ENCODE results near the gene PPP2R2C.

The PPP2R2C gene

GRCh38 chr4:6373541-6374410 is 98.6 kb downstream of the PPP2R2C start:
- Histone ChIP-seq H3K36me3 (ENCODE audit: control insufficient read depth in 1 of 2, insufficient read depth in 2 of 2, low read length in 2 of 2) (no peaks in the 10 kb centered on the region), H3K27me3 (ENCODE audit: control insufficient read depth in 1 of 2, insufficient read depth in 2 of 2, low read length in 2 of 2) (no peaks in the 10 kb centered on the region), H3K27ac (ENCODE audit: low read depth, low read length) (no peak overlapping the region), H3K9ac (ENCODE audit: low read depth in 1 of 2, low read length in 2 of 2) (no peak overlapping the region), H3K9me3 (ENCODE audit: control insufficient read depth in 1 of 2, low read length in 2 of 2) (no peaks in the 10 kb centered on the region), H3K4me1 (ENCODE audit: control insufficient read depth in 1 of 2, insufficient read depth in 2 of 2, low read length in 2 of 2) (no peaks in the 10 kb centered on the region), H3K4me3 (ENCODE audit: low read depth in 1 of 2, low read length in 2 of 2) (no peak overlapping the region)

- Histone ChIP-seq H3K4me3 (ENCODE audit: low read depth in 1 of 2, low read length in 2 of 2) (no peak overlapping the region), H3K36me3 (ENCODE audit: control insufficient read depth in 1 of 2, insufficient read depth in 2 of 2, low read length in 2 of 2) (no peaks in the 10 kb centered on the region), H3K9ac (ENCODE audit: low read depth in 1 of 2, low read length in 2 of 2) (no peak overlapping the region), H3K9me3 (ENCODE audit: control insufficient read depth in 1 of 2, low read length in 2 of 2) (no peaks in the 10 kb centered on the region), H3K27ac (ENCODE audit: low read depth, low read length) (no peak overlapping the region), H3K27me3 (ENCODE audit: control insufficient read depth in 1 of 2, insufficient read depth in 2 of 2, low read length in 2 of 2) (no peaks in the 10 kb centered on the region), H3K4me1 (ENCODE audit: control insufficient read depth in 1 of 2, insufficient read depth in 2 of 2, low read length in 2 of 2) (no peaks in the 10 kb centered on the region)
Observed at GRCh38 chr4:6372649-6373525, 99.5 kb downstream of the PPP2R2C start.

- H3K4me3 ChIP-seq (ENCODE audit: low read depth in 1 of 2, low read length in 2 of 2) = no peak overlapping the region
- H3K9ac ChIP-seq (ENCODE audit: low read depth in 1 of 2, low read length in 2 of 2) = no peak overlapping the region
- no peak overlapping the region for H3K27ac ChIP-seq (ENCODE audit: low read depth, low read length)
- H3K36me3 ChIP-seq (ENCODE audit: control insufficient read depth in 1 of 2, insufficient read depth in 2 of 2, low read length in 2 of 2) = no peaks in the 10 kb centered on the region
- H3K9me3 ChIP-seq (ENCODE audit: control insufficient read depth in 1 of 2, low read length in 2 of 2) = no peaks in the 10 kb centered on the region
- peaks cover 0 to 8% of the 10 kb centered on the region in 2 donors for H3K27me3 ChIP-seq (ENCODE audit: control insufficient read depth in 1 of 2, insufficient read depth in 2 of 2, low read length in 2 of 2)
- H3K4me1 ChIP-seq (ENCODE audit: control insufficient read depth in 1 of 2, insufficient read depth in 2 of 2, low read length in 2 of 2) = no peaks in the 10 kb centered on the region
Observed at GRCh38 chr4:6371812-6372211, 100.6 kb downstream of the PPP2R2C start.

- Histone ChIP-seq H3K4me3 (ENCODE audit: low read depth in 1 of 2, low read length in 2 of 2) (no peak overlapping the region), H3K9ac (ENCODE audit: low read depth in 1 of 2, low read length in 2 of 2) (no peak overlapping the region), H3K4me1 (ENCODE audit: control insufficient read depth in 1 of 2, insufficient read depth in 2 of 2, low read length in 2 of 2) (no peaks in the 10 kb centered on the region), H3K9me3 (ENCODE audit: control insufficient read depth in 1 of 2, low read length in 2 of 2) (no peaks in the 10 kb centered on the region), H3K27me3 (ENCODE audit: control insufficient read depth in 1 of 2, insufficient read depth in 2 of 2, low read length in 2 of 2) (peaks cover 0 to 8% of the 10 kb centered on the region in 2 donors), H3K27ac (ENCODE audit: low read depth, low read length) (no peak overlapping the region), H3K36me3 (ENCODE audit: control insufficient read depth in 1 of 2, insufficient read depth in 2 of 2, low read length in 2 of 2) (no peaks in the 10 kb centered on the region)
Observed at GRCh38 chr4:6371271-6371670, 101.1 kb downstream of the PPP2R2C start.

GRCh38 chr4:6369924-6370645 is 102.3 kb downstream of the PPP2R2C start:
- Histone ChIP-seq H3K27me3 (ENCODE audit: control insufficient read depth in 1 of 2, insufficient read depth in 2 of 2, low read length in 2 of 2) (peaks cover 0 to 8% of the 10 kb centered on the region in 2 donors), H3K27ac (ENCODE audit: low read depth, low read length) (no peak overlapping the region), H3K4me1 (ENCODE audit: control insufficient read depth in 1 of 2, insufficient read depth in 2 of 2, low read length in 2 of 2) (no peaks in the 10 kb centered on the region), H3K36me3 (ENCODE audit: control insufficient read depth in 1 of 2, insufficient read depth in 2 of 2, low read length in 2 of 2) (no peaks in the 10 kb centered on the region), H3K9ac (ENCODE audit: low read depth in 1 of 2, low read length in 2 of 2) (no peak overlapping the region), H3K9me3 (ENCODE audit: control insufficient read depth in 1 of 2, low read length in 2 of 2) (no peaks in the 10 kb centered on the region), H3K4me3 (ENCODE audit: low read depth in 1 of 2, low read length in 2 of 2) (no peak overlapping the region)

- Histone ChIP-seq H3K36me3 (ENCODE audit: control insufficient read depth in 1 of 2, insufficient read depth in 2 of 2, low read length in 2 of 2) (no peaks in the 10 kb centered on the region), H3K27ac (ENCODE audit: low read depth, low read length) (no peak overlapping the region), H3K4me3 (ENCODE audit: low read depth in 1 of 2, low read length in 2 of 2) (no peak overlapping the region), H3K27me3 (ENCODE audit: control insufficient read depth in 1 of 2, insufficient read depth in 2 of 2, low read length in 2 of 2) (peaks cover 0 to 8% of the 10 kb centered on the region in 2 donors), H3K9me3 (ENCODE audit: control insufficient read depth in 1 of 2, low read length in 2 of 2) (no peaks in the 10 kb centered on the region), H3K4me1 (ENCODE audit: control insufficient read depth in 1 of 2, insufficient read depth in 2 of 2, low read length in 2 of 2) (no peaks in the 10 kb centered on the region), H3K9ac (ENCODE audit: low read depth in 1 of 2, low read length in 2 of 2) (no peak overlapping the region)
Observed at GRCh38 chr4:6369511-6369910, 102.9 kb downstream of the PPP2R2C start.

GRCh38 chr4:6369035-6369434 is 103.4 kb downstream of the PPP2R2C start:
- Histone ChIP-seq H3K9me3 (ENCODE audit: control insufficient read depth in 1 of 2, low read length in 2 of 2) (no peaks in the 10 kb centered on the region), H3K9ac (ENCODE audit: low read depth in 1 of 2, low read length in 2 of 2) (no peak overlapping the region), H3K4me3 (ENCODE audit: low read depth in 1 of 2, low read length in 2 of 2) (no peak overlapping the region), H3K27ac (ENCODE audit: low read depth, low read length) (no peak overlapping the region), H3K36me3 (ENCODE audit: control insufficient read depth in 1 of 2, insufficient read depth in 2 of 2, low read length in 2 of 2) (no peaks in the 10 kb centered on the region), H3K4me1 (ENCODE audit: control insufficient read depth in 1 of 2, insufficient read depth in 2 of 2, low read length in 2 of 2) (no peaks in the 10 kb centered on the region), H3K27me3 (ENCODE audit: control insufficient read depth in 1 of 2, insufficient read depth in 2 of 2, low read length in 2 of 2) (peaks cover 0 to 8% of the 10 kb centered on the region in 2 donors)

GRCh38 chr4:6368601-6369000 is 103.8 kb downstream of the PPP2R2C start:
- Histone ChIP-seq H3K4me3 (ENCODE audit: low read depth in 1 of 2, low read length in 2 of 2) (no peak overlapping the region), H3K27ac (ENCODE audit: low read depth, low read length) (no peak overlapping the region), H3K27me3 (ENCODE audit: control insufficient read depth in 1 of 2, insufficient read depth in 2 of 2, low read length in 2 of 2) (peaks cover 0 to 8% of the 10 kb centered on the region in 2 donors), H3K9me3 (ENCODE audit: control insufficient read depth in 1 of 2, low read length in 2 of 2) (no peaks in the 10 kb centered on the region), H3K9ac (ENCODE audit: low read depth in 1 of 2, low read length in 2 of 2) (no peak overlapping the region), H3K4me1 (ENCODE audit: control insufficient read depth in 1 of 2, insufficient read depth in 2 of 2, low read length in 2 of 2) (no peaks in the 10 kb centered on the region), H3K36me3 (ENCODE audit: control insufficient read depth in 1 of 2, insufficient read depth in 2 of 2, low read length in 2 of 2) (no peaks in the 10 kb centered on the region)

GRCh38 chr4:6368096-6368495 is 104.3 kb downstream of the PPP2R2C start:
- Histone ChIP-seq H3K27ac (ENCODE audit: low read depth, low read length) (no peak overlapping the region), H3K36me3 (ENCODE audit: control insufficient read depth in 1 of 2, insufficient read depth in 2 of 2, low read length in 2 of 2) (no peaks in the 10 kb centered on the region), H3K4me3 (ENCODE audit: low read depth in 1 of 2, low read length in 2 of 2) (no peak overlapping the region), H3K4me1 (ENCODE audit: control insufficient read depth in 1 of 2, insufficient read depth in 2 of 2, low read length in 2 of 2) (no peaks in the 10 kb centered on the region), H3K9ac (ENCODE audit: low read depth in 1 of 2, low read length in 2 of 2) (no peak overlapping the region), H3K9me3 (ENCODE audit: control insufficient read depth in 1 of 2, low read length in 2 of 2) (no peaks in the 10 kb centered on the region), H3K27me3 (ENCODE audit: control insufficient read depth in 1 of 2, insufficient read depth in 2 of 2, low read length in 2 of 2) (peaks cover 0 to 8% of the 10 kb centered on the region in 2 donors)
